Right lung (tissue), 5 donors: ENCODE results near the gene COX6A2. TPM values are rescaled to one million over a fixed set of nuclear protein-coding genes. Genes with fewer than 3 reads are reported as not detected.
"Not testable (repeated sequence)": the region's sequence is repeated elsewhere in the genome, so short reads cannot be mapped to it uniquely, and the experiment has no call there.

ENCODE experiments used
- DNase-seq, 2 donors: peaks; one replicate each; pipeline ENCODE4 v3.0.0-alpha.2; 2013
- polyA plus RNA-seq, 5 donors: library from polyadenylated mRNA; unstranded; fragments of 120-200 nt; gene quantifications; one replicate each; pipeline versions ENCODE4 v1.2.1 to v1.2.3, GENCODE V29; 2013; ENCODE audit warnings: inconsistent platforms in 1 of 5, low replicate concordance in 1 of 5; ENCODE audit not compliant: insufficient read length in 5 of 5, insufficient read depth in 1 of 5

Gene COX6A2
- polyA plus RNA-seq, 5 donors, result 0.56 to 15.2 (median 0.75) TPM; not detected in 2

DNA sequence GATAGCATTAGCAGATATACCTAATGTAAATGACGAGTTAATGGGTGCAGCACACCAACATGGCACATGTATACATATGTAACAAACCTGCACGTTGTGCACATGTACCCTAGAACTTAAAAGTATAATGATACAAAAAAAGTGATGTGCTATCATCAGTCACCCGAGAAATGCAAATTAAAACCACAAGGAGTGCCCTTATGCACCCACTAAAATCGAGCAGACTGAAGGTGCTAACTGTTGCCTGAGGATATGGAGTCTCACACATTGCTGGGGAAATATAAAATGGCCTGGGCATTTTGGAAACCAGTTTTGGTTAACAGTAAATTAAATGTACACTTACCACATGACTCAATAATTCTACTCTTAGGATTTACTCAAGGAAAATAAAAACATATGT lies 10.9 kb upstream of the COX6A2 start:
- not testable (repeated sequence) for DNase-seq

GRCh38 chr16:31438414-31438813 lies 10.3 kb upstream of the COX6A2 start:
- no peak for DNase-seq

DNA sequence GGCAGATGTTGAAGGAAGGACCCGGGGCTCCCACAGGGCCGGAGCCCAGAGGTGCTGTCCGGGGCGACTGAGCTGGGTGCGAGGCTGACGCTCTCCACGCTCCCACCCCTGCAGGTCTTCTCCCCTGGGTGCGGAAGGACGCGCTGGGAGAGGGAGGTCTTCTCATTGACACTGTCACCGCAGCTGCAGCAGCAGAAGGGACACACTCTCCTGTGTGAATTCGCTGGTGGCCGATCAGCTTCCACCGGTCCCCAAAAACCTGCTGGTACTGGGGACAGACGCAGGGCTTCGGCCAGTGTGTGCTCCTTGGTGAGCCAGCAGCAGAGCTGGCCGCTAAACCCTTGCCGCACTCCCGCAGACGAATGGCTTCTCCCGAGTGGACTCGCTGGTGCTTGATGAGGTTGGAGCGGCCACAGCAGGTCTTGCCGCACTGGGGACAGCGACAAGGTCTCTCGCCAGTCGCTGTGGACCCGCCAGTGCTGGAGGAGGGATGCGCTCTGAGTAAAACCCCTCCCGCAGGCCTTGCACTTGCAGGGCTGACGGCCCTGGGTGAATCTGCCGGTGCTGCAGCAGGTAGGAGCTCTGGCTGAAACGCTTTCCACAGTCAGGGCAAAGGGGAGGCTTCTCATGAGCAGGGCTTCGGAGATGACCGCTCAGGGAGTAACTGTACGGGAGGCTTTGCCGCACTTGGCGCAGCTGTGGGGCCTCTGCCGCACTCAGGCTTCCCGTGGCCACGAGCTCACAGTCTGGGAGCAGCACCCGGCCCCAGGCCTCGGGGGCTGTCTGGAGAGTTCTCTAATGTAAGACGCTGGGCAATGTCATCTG lies 8.3 kb upstream of the COX6A2 start:
- DNase-seq, result no peak

- no peak for DNase-seq
Observed at GRCh38 chr16:31435341-31436220, 7.4 kb upstream of the COX6A2 start.

DNA sequence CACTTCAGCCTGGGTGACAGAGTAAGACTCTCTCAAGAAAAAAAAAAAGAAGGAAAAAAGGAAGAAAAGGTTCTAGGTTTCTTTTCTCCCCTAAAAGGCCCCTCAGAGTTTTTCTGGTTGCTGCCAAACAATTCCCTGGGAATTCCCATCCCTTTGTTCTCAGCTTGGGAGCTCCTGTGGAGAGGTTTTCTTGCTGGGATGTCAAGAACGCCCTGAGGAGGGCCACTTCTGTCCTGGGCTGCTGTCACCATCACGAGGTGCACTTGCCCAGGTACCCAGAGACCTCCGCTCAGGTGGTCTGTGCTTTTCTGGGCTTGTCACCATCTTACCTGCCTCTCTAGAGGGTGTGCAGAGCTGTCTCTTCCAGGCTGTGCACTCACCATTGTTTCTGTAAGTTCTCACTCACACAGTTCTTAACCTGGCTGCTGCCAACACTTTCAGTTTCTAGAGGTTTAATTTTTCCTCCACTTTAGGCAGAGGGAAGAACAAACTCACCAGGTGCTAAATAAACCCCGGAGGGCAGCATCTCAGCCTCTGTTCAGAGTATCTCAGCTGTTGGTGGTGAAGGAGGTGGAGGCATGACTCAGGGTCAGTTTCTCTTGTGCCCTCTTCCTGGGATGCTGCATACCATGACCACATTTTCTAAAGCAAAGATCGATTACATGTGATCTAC lies 2.4 kb upstream of the COX6A2 start:
- DNase-seq, result no peak

- DNase-seq, result no peak
Observed at GRCh38 chr16:31429796-31430195, 1.6 kb upstream of the COX6A2 start.

- DNase-seq, result no peak
Observed at GRCh38 chr16:31429314-31429713, 1.2 kb upstream of the COX6A2 start.

- DNase-seq, result no peak
Observed at GRCh38 chr16:31428638-31429247, 583 bp upstream of the COX6A2 start.

DNA sequence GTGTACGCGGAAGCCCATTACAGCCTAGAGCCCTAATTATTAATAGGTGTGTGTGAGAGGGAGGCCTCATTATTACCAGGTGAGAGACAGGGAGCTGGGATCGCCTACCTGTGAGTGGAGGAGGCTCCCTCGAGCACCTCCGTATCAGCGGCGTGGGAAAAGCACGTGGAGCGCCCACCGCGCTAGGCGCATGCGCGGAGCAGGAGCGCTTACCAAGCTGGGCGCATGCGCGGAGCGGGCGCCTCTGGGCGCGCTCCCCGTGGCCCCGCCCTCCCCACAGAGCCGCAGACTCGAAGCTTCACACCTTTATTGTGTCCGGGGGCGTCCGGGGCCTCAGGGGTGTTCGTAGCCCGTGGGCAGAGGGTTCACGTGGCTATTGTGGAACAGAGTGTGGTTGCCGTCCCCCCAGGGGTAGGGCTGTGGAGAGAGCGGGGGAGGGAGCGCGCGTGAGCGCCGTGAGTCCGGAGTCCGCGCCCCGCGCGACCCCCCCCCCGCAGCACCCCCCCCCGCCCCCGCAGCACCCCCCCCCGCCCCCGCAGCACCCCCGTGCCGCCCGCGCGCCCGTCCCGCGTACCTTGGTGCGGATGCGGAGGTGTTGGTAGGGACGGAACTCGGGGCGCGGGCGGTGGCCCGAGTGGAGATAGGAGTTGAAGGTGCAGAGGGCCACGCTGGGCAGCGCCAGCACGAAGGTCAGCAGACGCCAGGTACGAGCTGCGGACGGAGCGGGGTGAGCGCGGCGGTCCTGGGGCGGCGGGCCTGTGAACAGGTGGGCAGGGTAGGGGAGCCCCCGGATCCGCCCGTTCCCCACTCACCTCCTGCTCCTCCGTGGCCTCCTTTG lies 500 bp downstream of the COX6A2 start:
- peak; percentile 24 to 26 for DNase-seq

GRCh38 chr16:31423801-31424200 lies 4.4 kb downstream of the COX6A2 start:
- DNase-seq, result no peak

DNA sequence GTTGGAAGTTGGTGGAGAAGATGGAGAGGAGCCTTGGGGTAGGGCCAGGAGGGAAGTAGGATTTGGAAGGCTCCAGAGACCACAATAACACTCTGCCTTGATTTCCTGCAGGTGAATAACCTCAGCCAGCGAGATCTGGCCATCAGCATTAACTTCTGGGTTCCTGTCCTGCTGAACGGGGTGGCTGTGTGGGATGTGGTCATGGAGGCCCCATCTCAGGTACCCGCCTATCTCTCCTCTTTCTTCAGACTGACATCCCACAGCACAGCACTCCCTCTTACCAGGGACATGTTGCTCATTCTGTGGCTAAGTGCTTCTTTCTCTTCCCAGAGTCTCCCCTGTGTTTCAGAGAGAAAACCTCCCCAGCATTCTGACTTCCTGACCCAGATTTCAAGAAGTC lies 4.9 kb downstream of the COX6A2 start:
- DNase-seq, result no peak

DNA sequence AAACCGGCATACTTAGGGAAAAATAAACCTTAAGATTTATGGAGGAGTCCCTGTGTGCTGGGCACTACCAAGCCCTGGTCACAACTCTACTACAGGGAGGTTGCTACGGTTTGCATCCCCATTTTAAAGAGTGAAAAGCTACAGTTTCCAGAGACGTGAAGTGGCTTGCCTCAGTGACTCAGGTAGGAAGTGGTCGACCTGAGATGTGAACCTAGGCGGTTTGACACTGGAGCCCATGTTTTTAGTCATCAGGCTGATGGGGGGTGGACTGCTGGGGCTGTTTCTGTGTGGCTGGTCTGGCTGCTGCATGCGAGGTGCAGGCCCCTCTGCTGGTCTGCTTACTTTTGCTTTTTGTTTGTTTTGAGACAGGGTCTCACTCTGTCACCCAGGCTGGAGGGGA lies 6.6 kb downstream of the COX6A2 start:
- no peak for DNase-seq

DNA sequence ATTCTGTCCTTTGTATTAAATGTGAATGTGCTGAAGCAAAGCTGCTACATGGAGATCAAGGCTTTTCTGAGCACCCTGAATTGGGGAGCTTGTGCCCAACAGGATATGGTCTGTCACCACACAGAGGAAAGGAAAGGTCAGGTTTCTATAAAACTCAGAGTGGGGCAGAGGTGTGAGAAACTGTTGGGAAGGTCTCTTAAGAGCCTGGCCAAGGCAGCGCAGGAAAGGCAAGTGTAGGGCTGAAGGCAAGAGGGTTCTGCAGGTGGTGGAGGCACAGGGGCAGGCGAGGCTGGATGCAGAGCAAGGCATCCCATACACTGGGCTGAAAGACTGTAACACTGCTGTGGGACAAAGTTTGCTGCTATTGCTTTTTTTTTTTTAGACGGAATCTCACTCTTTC lies 8.1 kb downstream of the COX6A2 start:
- no peak for DNase-seq

DNA sequence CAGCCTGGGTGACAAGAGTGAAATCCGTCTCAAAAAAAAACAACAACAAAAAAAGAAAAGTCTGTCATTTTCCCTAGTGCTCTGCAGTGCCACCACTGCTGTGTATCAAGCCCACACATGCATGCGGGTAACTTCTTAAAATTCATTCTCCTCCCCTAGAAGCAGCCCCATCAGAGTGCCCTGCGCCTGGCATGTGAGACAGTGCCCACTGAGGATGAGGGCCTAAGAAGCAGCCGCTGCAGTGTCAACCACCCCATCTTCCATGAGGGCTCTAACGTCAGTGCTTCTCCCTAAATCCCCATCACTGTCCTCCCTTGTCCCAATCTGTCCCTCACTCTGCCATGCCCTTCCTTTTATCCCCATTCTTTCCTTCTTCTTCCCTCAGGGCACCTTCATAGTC lies 10.2 kb downstream of the COX6A2 start:
- DNase-seq, result no peak

GRCh38 chr16:31417036-31417435 lies 11.1 kb downstream of the COX6A2 start:
- DNase-seq, result not testable (repeated sequence)

GRCh38 chr16:31416371-31416770 lies 11.8 kb downstream of the COX6A2 start:
- DNase-seq, result no peak

- DNase-seq, result no peak
Observed at GRCh38 chr16:31414706-31415105, 13.5 kb downstream of the COX6A2 start.

- no peak for DNase-seq
Observed at GRCh38 chr16:31413943-31414342, 14.2 kb downstream of the COX6A2 start.

GRCh38 chr16:31413381-31413780 lies 14.8 kb downstream of the COX6A2 start:
- no peak for DNase-seq

GRCh38 chr16:31412750-31413149 lies 15.4 kb downstream of the COX6A2 start:
- DNase-seq, result no peak
